PC-9 (cell line): ENCODE measurements around the gene PTOV1. TPM values are rescaled to one million over a fixed set of nuclear protein-coding genes. Genes with fewer than 3 reads are reported as not detected.

Source experiments
- BruUV-seq: library from RNA; stranded (reverse); fragments of 400-500 nt; replicated peaks from 2 replicates; lab custom pipeline; 2021; lab: Mats Ljungman, UMichigan
- CTCF ChIA-PET: fragments of 300-600 bp; sonication (Branson Sonifier 250); formaldehyde crosslinking; loops from one replicate; lab custom pipeline; 2022; ENCODE audit warnings: antibody characterized with exemption; lab: Charles Lee
- POLR2A ChIA-PET: fragments of 300-600 bp; sonication (Branson Sonifier 250); formaldehyde crosslinking; loops from one replicate; lab custom pipeline; 2022; ENCODE audit warnings: antibody characterized with exemption; ENCODE audit not compliant: unreplicated experiment; lab: Charles Lee
- DNase-seq, 2 experiments: peaks; one replicate each; pipeline versions ENCODE4 v3.0.0 to v3.0.0-alpha.2; 2015 to 2022; ENCODE audit warnings: mixed read lengths in 1 of 2
- H2AFZ ChIP-seq: fragments of 200-600 bp; sonication (generic); 2 replicates; pipeline ENCODE4 v1.8.1; 2017; ENCODE audit warnings: antibody characterized with exemption
- H3F3A ChIP-seq: fragments of 200-600 bp; sonication (generic); 2 replicates; pipeline ENCODE4 v1.8.1; 2017; ENCODE audit warnings: antibody characterized with exemption, mild to moderate bottlenecking, low read depth; ENCODE audit not compliant: insufficient read depth
- H3K27ac ChIP-seq: fragments of 200-600 bp; sonication (generic); 2 replicates; pipeline ENCODE4 v1.6.1; 2016; ENCODE audit warnings: mixed run types
- H3K27me3 ChIP-seq: fragments of 200-600 bp; sonication (generic); 2 replicates; pipeline ENCODE4 v1.6.1; 2016; ENCODE audit warnings: low read depth, mixed run types; ENCODE audit not compliant: insufficient read depth
- H3K36me3 ChIP-seq: fragments of 200-600 bp; sonication (generic); 2 replicates; pipeline ENCODE4 v1.6.1; 2016; ENCODE audit warnings: low read depth, mixed run types
- H3K4me1 ChIP-seq: fragments of 200-600 bp; sonication (generic); replicated peaks from 2 replicates; pipeline ENCODE4 v1.6.1; 2016; ENCODE audit warnings: mixed run types; ENCODE audit not compliant: insufficient read depth
- H3K4me2 ChIP-seq: fragments of 200-600 bp; sonication (generic); 2 replicates; pipeline ENCODE4 v1.6.1; 2017; ENCODE audit warnings: mixed run types
- H3K4me3 ChIP-seq: fragments of 200-600 bp; sonication (generic); 2 replicates; pipeline ENCODE4 v1.6.1; 2016; ENCODE audit warnings: mixed run types
- H3K79me2 ChIP-seq: fragments of 200-600 bp; sonication (generic); 2 replicates; pipeline ENCODE4 v1.6.1; 2017; ENCODE audit warnings: low read depth, mixed run types
- H3K9me2 ChIP-seq: fragments of 200-600 bp; sonication (generic); 2 replicates; pipeline ENCODE4 v1.8.1; 2017; ENCODE audit warnings: mild to moderate bottlenecking; ENCODE audit not compliant: insufficient read depth
- H3K9me3 ChIP-seq: fragments of 200-600 bp; sonication (generic); 2 replicates; pipeline ENCODE4 v1.8.1; 2016; ENCODE audit warnings: low read depth; ENCODE audit not compliant: insufficient read depth
- H4K20me1 ChIP-seq: fragments of 200-600 bp; sonication (generic); 2 replicates; pipeline ENCODE4 v1.8.1; 2017; ENCODE audit not compliant: insufficient read depth
- EZH2 ChIP-seq: fragments of 200-600 bp; sonication (generic); IDR thresholded peaks from 2 replicates; pipeline ENCODE4 v1.8.0; 2017; ENCODE audit warnings: antibody characterized with exemption, low read depth
- intact Hi-C: fragments of 100-400 bp; cut with micrococcal nuclease; formaldehyde crosslinking; loops from one replicate; pipeline ENCODE4 v1.10.0; 2022; ENCODE audit not compliant: unreplicated experiment
- total RNA-seq: library from RNA; stranded (reverse); gene quantifications from 2 replicates; pipeline ENCODE4 v1.2.3, GENCODE V29; 2021
- TF ChIP-seq, protein P1 (sequence below): fragments of 200-600 bp; sonication (generic); conservative IDR thresholded peaks from 2 replicates; pipeline ENCODE4 v1.6.1; 2017; ENCODE audit warnings: mixed run types, antibody characterized with exemption, mild to moderate bottlenecking, moderate library complexity

The PTOV1 gene
- total RNA-seq, 1 experiment from 2014 or later: 155 TPM

DNA sequence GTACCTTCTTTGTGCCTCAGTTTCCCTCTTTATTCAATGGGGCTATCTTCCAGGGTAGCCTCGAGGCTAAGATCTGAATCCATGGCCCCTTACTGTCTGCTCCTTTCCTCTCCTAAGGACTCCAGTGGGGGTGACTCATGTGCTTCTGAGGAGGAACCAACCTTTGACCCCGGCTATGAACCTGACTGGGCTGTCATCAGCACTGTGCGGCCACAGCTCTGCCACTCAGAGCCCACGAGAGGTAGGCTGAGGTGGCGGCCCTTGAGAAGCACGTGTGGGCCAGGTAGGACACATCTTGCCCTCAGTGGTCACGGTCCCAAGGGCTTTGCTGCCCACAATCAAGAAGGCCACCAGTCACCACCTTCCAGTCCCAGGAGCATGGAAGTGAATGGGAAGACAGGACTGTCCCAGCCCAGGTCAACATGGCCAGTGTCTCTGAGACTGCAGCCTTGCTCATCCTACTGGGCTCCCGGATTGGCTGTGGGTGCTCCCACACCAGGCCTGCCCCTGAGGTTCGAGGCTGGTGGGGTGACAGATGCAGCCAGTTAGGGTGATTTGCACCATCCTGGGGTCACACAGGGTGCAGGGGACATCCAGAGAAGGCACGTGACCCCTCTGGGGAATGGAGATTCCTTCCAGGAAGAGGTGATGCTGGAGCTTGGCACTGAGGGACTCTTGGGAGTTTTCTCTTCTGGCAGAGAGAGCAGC lies 29.4 kb downstream of the PTOV1 start:
- TF ChIP-seq, protein P1, sequence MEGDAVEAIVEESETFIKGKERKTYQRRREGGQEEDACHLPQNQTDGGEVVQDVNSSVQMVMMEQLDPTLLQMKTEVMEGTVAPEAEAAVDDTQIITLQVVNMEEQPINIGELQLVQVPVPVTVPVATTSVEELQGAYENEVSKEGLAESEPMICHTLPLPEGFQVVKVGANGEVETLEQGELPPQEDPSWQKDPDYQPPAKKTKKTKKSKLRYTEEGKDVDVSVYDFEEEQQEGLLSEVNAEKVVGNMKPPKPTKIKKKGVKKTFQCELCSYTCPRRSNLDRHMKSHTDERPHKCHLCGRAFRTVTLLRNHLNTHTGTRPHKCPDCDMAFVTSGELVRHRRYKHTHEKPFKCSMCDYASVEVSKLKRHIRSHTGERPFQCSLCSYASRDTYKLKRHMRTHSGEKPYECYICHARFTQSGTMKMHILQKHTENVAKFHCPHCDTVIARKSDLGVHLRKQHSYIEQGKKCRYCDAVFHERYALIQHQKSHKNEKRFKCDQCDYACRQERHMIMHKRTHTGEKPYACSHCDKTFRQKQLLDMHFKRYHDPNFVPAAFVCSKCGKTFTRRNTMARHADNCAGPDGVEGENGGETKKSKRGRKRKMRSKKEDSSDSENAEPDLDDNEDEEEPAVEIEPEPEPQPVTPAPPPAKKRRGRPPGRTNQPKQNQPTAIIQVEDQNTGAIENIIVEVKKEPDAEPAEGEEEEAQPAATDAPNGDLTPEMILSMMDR: no peak
- TF ChIP-seq EZH2: no peak
- Histone ChIP-seq H3K4me1 (peaks cover 14% of the 10 kb centered on the region), H3K79me2 (peaks cover 26% of the 10 kb centered on the region), H3K4me3 (no peak overlapping the region), H3K27me3 (no peaks in the 10 kb centered on the region), H3K9me3 (no peaks in the 10 kb centered on the region), H4K20me1 (peaks cover 17% of the 10 kb centered on the region), H3F3A (peaks cover 17% of the 10 kb centered on the region; the same call in 1 of the 2 replicates), H3K27ac (no peak overlapping the region), H3K9me2 (no peaks in the 10 kb centered on the region), H2AFZ (no peak overlapping the region), H3K4me2 (no peak overlapping the region), H3K36me3 (peaks cover 25% of the 10 kb centered on the region; the same call in 1 of the 2 replicates)
- intact Hi-C loops: no loop called here
- POLR2A ChIA-PET: no interaction called here
- no TSS peak for BruUV-seq
- CTCF ChIA-PET: no interaction called here
- DNase-seq: no peak

DNA sequence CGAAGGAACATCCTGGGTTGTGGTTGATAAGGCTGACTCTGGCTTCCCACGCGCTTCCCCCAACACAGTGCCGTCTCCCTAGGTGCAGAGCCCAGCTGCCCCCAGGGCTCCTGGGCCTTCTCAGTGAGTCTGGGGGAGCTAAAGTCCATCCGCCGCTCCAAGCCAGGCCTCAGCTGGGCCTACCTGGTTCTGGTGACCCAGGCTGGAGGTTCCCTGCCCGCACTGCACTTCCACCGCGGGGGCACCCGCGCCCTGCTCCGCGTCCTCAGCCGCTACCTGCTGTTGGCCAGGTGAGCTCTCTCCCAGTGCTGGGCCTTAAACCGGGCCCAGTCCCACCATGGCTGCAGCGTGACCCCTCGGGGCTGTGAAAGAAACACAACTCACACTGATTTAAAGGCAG lies 30.2 kb downstream of the PTOV1 start:
- POLR2A ChIA-PET: no interaction called here
- no peak overlapping the region for H3K4me3 ChIP-seq
- no peaks in the 10 kb centered on the region for H3K9me3 ChIP-seq
- CTCF ChIA-PET: no interaction called here
- H3F3A ChIP-seq: peaks cover 26% of the 10 kb centered on the region; the same call in 1 of the 2 replicates
- peaks cover 25% of the 10 kb centered on the region; the same call in 1 of the 2 replicates for H3K36me3 ChIP-seq
- no peak overlapping the region for H2AFZ ChIP-seq
- no peak for DNase-seq
- intact Hi-C loops: no loop called here
- peaks cover 12% of the 10 kb centered on the region for H4K20me1 ChIP-seq
- no peaks in the 10 kb centered on the region for H3K27me3 ChIP-seq
- peaks cover 17% of the 10 kb centered on the region for H3K79me2 ChIP-seq
- no peak overlapping the region for H3K27ac ChIP-seq
- H3K4me1 ChIP-seq: peaks cover 13% of the 10 kb centered on the region
- BruUV-seq: no TSS peak
- TF ChIP-seq EZH2: no peak
- TF ChIP-seq, protein P1: no peak
- H3K9me2 ChIP-seq: no peaks in the 10 kb centered on the region
- H3K4me2 ChIP-seq: no peak overlapping the region

DNA sequence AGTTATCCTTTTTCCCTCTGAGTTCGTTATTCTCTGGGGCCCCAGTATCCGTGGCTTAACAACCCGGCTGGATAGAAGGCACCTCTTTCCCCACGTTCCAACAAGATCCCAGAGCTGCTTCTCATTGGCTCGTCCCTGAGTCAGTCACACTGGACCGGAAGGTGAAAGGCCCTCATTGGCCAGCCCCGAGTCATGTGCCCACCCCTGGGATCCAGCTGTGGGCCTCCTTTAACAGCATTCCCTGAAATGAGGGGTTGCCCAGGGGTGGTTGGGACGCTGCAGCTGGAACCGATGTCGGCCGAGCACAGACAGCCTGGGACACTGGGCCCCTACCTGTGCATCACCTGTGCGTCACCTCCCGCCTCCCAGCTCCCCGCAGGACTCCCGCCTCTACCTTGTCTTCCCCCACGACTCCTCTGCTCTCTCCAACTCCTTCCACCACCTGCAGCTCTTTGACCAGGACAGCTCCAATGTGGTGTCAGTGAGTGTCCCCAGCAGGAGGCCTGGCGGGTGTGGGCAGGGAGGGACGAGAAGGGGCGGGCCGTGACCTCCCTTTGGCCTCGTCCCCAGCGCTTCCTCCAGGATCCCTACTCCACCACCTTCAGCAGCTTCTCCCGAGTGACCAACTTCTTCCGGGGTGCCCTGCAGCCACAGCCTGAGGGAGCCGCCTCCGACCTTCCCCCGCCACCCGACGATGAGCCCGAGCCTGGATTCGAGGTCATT lies 30.9 kb downstream of the PTOV1 start:
- Histone ChIP-seq H3K4me1 (peaks cover 13% of the 10 kb centered on the region), H2AFZ (no peak overlapping the region), H3K27me3 (no peaks in the 10 kb centered on the region), H3K79me2 (peaks cover 15% of the 10 kb centered on the region), H3F3A (peaks cover 32% of the 10 kb centered on the region; the same call in 1 of the 2 replicates), H3K4me2 (no peak overlapping the region), H3K27ac (no peak overlapping the region), H3K9me3 (no peaks in the 10 kb centered on the region), H3K9me2 (no peaks in the 10 kb centered on the region), H4K20me1 (peaks cover 12% of the 10 kb centered on the region), H3K36me3 (peaks cover 25% of the 10 kb centered on the region; the same call in 1 of the 2 replicates), H3K4me3 (no peak overlapping the region)
- no peak for TF ChIP-seq EZH2
- TF ChIP-seq, protein P1: no peak
- intact Hi-C loops: no loop called here
- BruUV-seq: no TSS peak
- ChIA-PET POLR2A (no interaction called here), CTCF (no interaction called here)
- no peak for DNase-seq
